Activated naive CD4-positive, alpha-beta T cell treated with anti-CD3 and anti-CD28 coated beads, Interleukin-2, amount 10 ng/mL, durations not matched to agents 7 days and 5 days (primary cell): ENCODE data around the gene ASL.
"Not testable (repeated sequence)": the region's sequence is repeated elsewhere in the genome, so short reads cannot be mapped to it uniquely, and the experiment has no call there.

Experiments
- CTCF ChIA-PET: fragments of 350-600 bp; sonication (Branson Sonifier 250); formaldehyde crosslinking; loops from one replicate; lab custom pipeline; 2021; ENCODE audit warnings: antibody characterized with exemption; lab: Charles Lee
- DNase-seq: peaks from one replicate; pipeline ENCODE4 v3.0.0-alpha.2; 2020
- H3K27ac Mint-ChIP-seq: one replicate; pipeline ENCODE4 v1.8.0; 2021; ENCODE audit warnings: mild to moderate bottlenecking, moderate library complexity, mixed read lengths
- H3K27me3 Mint-ChIP-seq: one replicate; pipeline ENCODE4 v1.8.0; 2021; ENCODE audit warnings: mild to moderate bottlenecking, mixed read lengths
- H3K36me3 Mint-ChIP-seq: one replicate; pipeline ENCODE4 v1.8.0; 2021; ENCODE audit warnings: mixed read lengths
- H3K4me1 Mint-ChIP-seq: one replicate; pipeline ENCODE4 v1.8.0; 2021; ENCODE audit warnings: mixed read lengths
- H3K4me3 Mint-ChIP-seq: one replicate; pipeline ENCODE4 v1.8.0; 2021; ENCODE audit warnings: mild to moderate bottlenecking, moderate library complexity, mixed read lengths
- H3K9me3 Mint-ChIP-seq: one replicate; pipeline ENCODE4 v1.8.0; 2021; ENCODE audit warnings: mixed read lengths

Gene ASL

GRCh38 chr7:66075590-66076461 lies at the start of gene ASL:
ASL (plus strand) TSS chr7:66075819; CDS start chr7:66076082, 263 bp downstream.
- Mint-ChIP-seq H3K36me3 (peaks cover 6% of the 10 kb centered on the region), H3K4me1 (peaks cover 24% of the 10 kb centered on the region), H3K9me3 (no peaks in the 10 kb centered on the region), H3K27me3 (peaks cover 4% of the 10 kb centered on the region), H3K4me3 (peak within 1 kb of the TSS; percentile 90), H3K27ac (peak within 1 kb of the TSS; percentile 76)
- DNase-seq, result peak; percentile 94
- CTCF ChIA-PET, result no interaction called here

- H3K27ac Mint-ChIP-seq, H3K4me3 Mint-ChIP-seq, H3K36me3 Mint-ChIP-seq, H3K9me3 Mint-ChIP-seq, H3K27me3 Mint-ChIP-seq, CTCF ChIA-PET, DNase-seq, H3K4me1 Mint-ChIP-seq: not testable (repeated sequence)
Measured at GRCh38 chr7:66028342-66028741, 47.3 kb upstream of the ASL start.

- no peaks in the 10 kb centered on the region for H3K9me3 Mint-ChIP-seq
- no peaks in the 10 kb centered on the region for H3K36me3 Mint-ChIP-seq
- H3K4me1 Mint-ChIP-seq, result no peaks in the 10 kb centered on the region
- CTCF ChIA-PET, result no interaction called here
- no peak overlapping the region for H3K4me3 Mint-ChIP-seq
- DNase-seq, result no peak
- H3K27ac Mint-ChIP-seq, result no peak overlapping the region
- H3K27me3 Mint-ChIP-seq, result no peaks in the 10 kb centered on the region
Measured at GRCh38 chr7:66033471-66034385, 41.9 kb upstream of the ASL start.

GRCh38 chr7:66034436-66035010 lies 41.1 kb upstream of the ASL start:
- H3K36me3 Mint-ChIP-seq, H3K9me3 Mint-ChIP-seq, H3K27ac Mint-ChIP-seq, CTCF ChIA-PET, H3K4me1 Mint-ChIP-seq, H3K27me3 Mint-ChIP-seq, H3K4me3 Mint-ChIP-seq, DNase-seq: not testable (repeated sequence)

GRCh38 chr7:66036382-66036781 lies 39.2 kb upstream of the ASL start:
- Mint-ChIP-seq H3K27ac (no peak overlapping the region), H3K4me1 (no peaks in the 10 kb centered on the region), H3K27me3 (peaks cover 6% of the 10 kb centered on the region), H3K36me3 (no peaks in the 10 kb centered on the region), H3K9me3 (no peaks in the 10 kb centered on the region), H3K4me3 (no peak overlapping the region)
- no peak for DNase-seq
- CTCF ChIA-PET, result no interaction called here

GRCh38 chr7:66036788-66037187 lies 38.8 kb upstream of the ASL start:
- Mint-ChIP-seq H3K4me1 (no peaks in the 10 kb centered on the region), H3K27ac (no peak overlapping the region), H3K36me3 (no peaks in the 10 kb centered on the region), H3K27me3 (peaks cover 10% of the 10 kb centered on the region), H3K4me3 (no peak overlapping the region), H3K9me3 (no peaks in the 10 kb centered on the region)
- no peak for DNase-seq
- CTCF ChIA-PET, result no interaction called here

GRCh38 chr7:66039094-66039670 lies 36.4 kb upstream of the ASL start:
- Mint-ChIP-seq H3K4me1 (peaks cover 7% of the 10 kb centered on the region), H3K27ac (no peak overlapping the region), H3K9me3 (no peaks in the 10 kb centered on the region), H3K4me3 (no peak overlapping the region), H3K36me3 (no peaks in the 10 kb centered on the region), H3K27me3 (peaks cover 33% of the 10 kb centered on the region)
- DNase-seq, result no peak
- CTCF ChIA-PET, result no interaction called here

- DNase-seq, result peak; percentile 47
- Mint-ChIP-seq H3K9me3 (no peaks in the 10 kb centered on the region), H3K27me3 (peaks cover 44% of the 10 kb centered on the region), H3K4me3 (peak overlapping the region; percentile 70), H3K36me3 (no peaks in the 10 kb centered on the region), H3K4me1 (peaks cover 8% of the 10 kb centered on the region), H3K27ac (no peak overlapping the region)
- CTCF ChIA-PET, result no interaction called here
Measured at GRCh38 chr7:66043681-66044497, 31.7 kb upstream of the ASL start.

- DNase-seq, H3K27ac Mint-ChIP-seq, H3K36me3 Mint-ChIP-seq, H3K4me1 Mint-ChIP-seq, H3K9me3 Mint-ChIP-seq, CTCF ChIA-PET: not testable (repeated sequence)
- peak overlapping the region; percentile 70 for H3K4me3 Mint-ChIP-seq
- H3K27me3 Mint-ChIP-seq, result peaks cover 44% of the 10 kb centered on the region
Measured at GRCh38 chr7:66044498-66044854, 31.1 kb upstream of the ASL start.

- no peak for DNase-seq
- peaks cover 14% of the 10 kb centered on the region for H3K4me1 Mint-ChIP-seq
- H3K27me3 Mint-ChIP-seq, result peaks cover 27% of the 10 kb centered on the region
- no peak overlapping the region for H3K4me3 Mint-ChIP-seq
- no peaks in the 10 kb centered on the region for H3K36me3 Mint-ChIP-seq
- H3K9me3 Mint-ChIP-seq, result no peaks in the 10 kb centered on the region
- H3K27ac Mint-ChIP-seq, result no peak overlapping the region
- CTCF ChIA-PET, result interaction anchor here (0.6 kb wide), 1 partner anchor 36 kb away, joined by 3 read pairs; no protein-coding TSS in a partner anchor
Measured at GRCh38 chr7:66047426-66047825, 28.2 kb upstream of the ASL start.

- H3K4me1 Mint-ChIP-seq, result peaks cover 11% of the 10 kb centered on the region
- H3K27ac Mint-ChIP-seq, H3K36me3 Mint-ChIP-seq, H3K9me3 Mint-ChIP-seq, H3K27me3 Mint-ChIP-seq, H3K4me3 Mint-ChIP-seq, DNase-seq: not testable (repeated sequence)
- CTCF ChIA-PET, result interaction anchor here (0.9 kb wide), 1 partner anchor 11 kb away, joined by 3 read pairs; no protein-coding TSS in a partner anchor
Measured at GRCh38 chr7:66049886-66050285, 25.7 kb upstream of the ASL start.

GRCh38 chr7:66050337-66050957 lies 25.2 kb upstream of the ASL start:
- Mint-ChIP-seq H3K27ac (no peak overlapping the region), H3K4me3 (no peak overlapping the region), H3K27me3 (peaks cover 4% of the 10 kb centered on the region), H3K36me3 (no peaks in the 10 kb centered on the region), H3K4me1 (peaks cover 11% of the 10 kb centered on the region), H3K9me3 (no peaks in the 10 kb centered on the region)
- CTCF ChIA-PET, result no interaction called here
- DNase-seq, result no peak

- Mint-ChIP-seq H3K27ac (no peak overlapping the region), H3K4me3 (no peak overlapping the region), H3K4me1 (peaks cover 11% of the 10 kb centered on the region), H3K36me3 (no peaks in the 10 kb centered on the region), H3K27me3 (peaks cover 4% of the 10 kb centered on the region), H3K9me3 (no peaks in the 10 kb centered on the region)
- DNase-seq, result no peak
- CTCF ChIA-PET, result no interaction called here
Measured at GRCh38 chr7:66050990-66051448, 24.6 kb upstream of the ASL start.
